ENCODE results near the gene CACNG7.

The CACNG7 gene

DNA sequence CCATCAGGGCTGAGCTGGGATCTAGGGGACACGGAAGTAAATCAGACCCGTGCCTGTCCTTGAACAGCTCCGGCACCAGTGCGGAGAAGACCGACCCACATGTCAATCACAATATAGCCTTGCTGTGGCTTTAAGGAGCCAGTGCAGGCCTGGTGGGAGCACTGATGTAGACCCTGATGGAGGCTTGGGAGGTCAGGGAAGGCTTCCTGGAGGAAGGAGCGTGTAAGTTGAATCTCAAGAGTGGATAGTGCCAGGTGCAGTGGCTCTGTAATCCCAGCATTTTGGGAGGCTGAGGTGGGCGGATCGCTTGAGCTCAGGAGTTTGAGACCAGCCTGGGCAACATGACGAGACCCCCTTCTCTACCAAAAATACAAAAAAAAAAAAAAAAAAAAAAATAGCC, 42.9 kb downstream of the CACNG7 start:
- DNase-seq (ENCODE audit: low spot score in 2 of 2) = no peak
- H3K4me1 Mint-ChIP-seq = no peaks in the 10 kb centered on the region
- H3K9me3 Mint-ChIP-seq = no peaks in the 10 kb centered on the region
- H3K27me3 Mint-ChIP-seq = peaks cover 48% of the 10 kb centered on the region
- H3K27ac Mint-ChIP-seq (ENCODE audit: low read depth) = no peak overlapping the region
- ATAC-seq (replicated peaks; ENCODE audit: extremely low read depth, poor library complexity, severe bottlenecking) = no peak
- H3K36me3 Mint-ChIP-seq (ENCODE audit: insufficient read depth) = no peaks in the 10 kb centered on the region
- H3K4me3 Mint-ChIP-seq = no peak overlapping the region

DNA sequence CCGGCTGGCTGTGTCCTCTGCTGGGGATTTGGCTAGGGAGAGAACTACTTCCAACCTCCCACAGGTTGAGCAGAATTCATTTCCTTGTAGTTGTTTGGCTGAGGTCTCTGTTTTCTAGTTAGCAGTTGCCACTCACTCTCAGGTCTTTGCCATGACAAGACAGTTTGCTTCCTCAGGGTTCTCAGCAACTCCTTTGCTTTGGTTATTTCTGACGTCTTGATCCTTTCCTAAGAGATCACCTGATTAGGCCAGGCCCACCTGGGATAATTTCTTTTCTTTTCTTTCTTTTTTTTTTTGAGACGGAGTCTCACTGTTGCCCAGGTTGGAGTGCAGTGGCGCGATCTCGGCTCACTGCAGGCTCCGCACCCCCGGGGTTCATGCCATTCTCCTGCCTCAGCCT, 44.3 kb downstream of the CACNG7 start:
- H3K9me3 Mint-ChIP-seq = no peaks in the 10 kb centered on the region
- ATAC-seq (replicated peaks; ENCODE audit: extremely low read depth, poor library complexity, severe bottlenecking) (no peak), DNase-seq (ENCODE audit: low spot score in 2 of 2) (no peak)
- peaks cover under 1% of the 10 kb centered on the region for H3K4me1 Mint-ChIP-seq
- H3K4me3 Mint-ChIP-seq = no peak overlapping the region
- peaks cover 51% of the 10 kb centered on the region for H3K27me3 Mint-ChIP-seq
- no peaks in the 10 kb centered on the region for H3K36me3 Mint-ChIP-seq (ENCODE audit: insufficient read depth)
- H3K27ac Mint-ChIP-seq (ENCODE audit: low read depth) = no peak overlapping the region

DNA sequence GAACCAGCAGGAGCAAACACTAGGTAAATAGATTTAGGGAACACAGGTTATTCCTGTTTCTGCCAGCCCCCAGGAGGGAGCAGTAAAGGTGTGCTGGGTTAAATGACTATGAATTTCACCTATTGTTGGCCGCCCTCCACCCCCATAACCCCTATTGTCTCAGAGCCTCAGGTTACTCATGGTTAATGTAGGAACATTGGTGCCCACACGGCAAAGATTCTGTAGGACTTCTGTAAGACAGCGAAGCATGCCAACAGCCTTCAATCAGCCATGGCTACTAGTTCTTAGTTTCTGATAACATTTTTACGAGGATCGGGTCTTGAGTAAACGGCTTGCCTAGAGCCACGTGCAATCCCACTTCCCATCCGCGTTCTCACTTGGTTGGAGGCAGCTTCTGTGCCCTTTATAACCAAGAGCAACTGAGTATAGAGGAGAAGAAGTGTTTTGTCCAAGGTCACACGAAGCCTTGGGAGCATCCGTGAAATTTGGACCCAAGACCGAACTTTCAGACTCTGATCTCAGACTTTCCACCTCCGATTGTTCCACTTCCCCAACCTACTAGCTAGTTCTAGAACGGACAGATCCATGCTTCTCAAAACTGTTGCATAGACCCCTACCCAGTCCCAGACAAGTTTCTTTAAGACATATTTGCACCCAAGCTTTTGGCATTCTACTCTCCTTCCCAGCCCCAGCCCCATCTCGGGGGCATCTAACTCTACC, 48.5 kb downstream of the CACNG7 start:
- H3K9me3 Mint-ChIP-seq = no peaks in the 10 kb centered on the region
- H3K4me3 Mint-ChIP-seq = no peak overlapping the region
- peaks cover 12% of the 10 kb centered on the region for H3K4me1 Mint-ChIP-seq
- H3K27me3 Mint-ChIP-seq = peaks cover 75% of the 10 kb centered on the region
- no peak for ATAC-seq (replicated peaks; ENCODE audit: extremely low read depth, poor library complexity, severe bottlenecking)
- no peaks in the 10 kb centered on the region for H3K36me3 Mint-ChIP-seq (ENCODE audit: insufficient read depth)
- H3K27ac Mint-ChIP-seq (ENCODE audit: low read depth) = no peak overlapping the region
- no peak for DNase-seq (ENCODE audit: low spot score in 2 of 2)

DNA sequence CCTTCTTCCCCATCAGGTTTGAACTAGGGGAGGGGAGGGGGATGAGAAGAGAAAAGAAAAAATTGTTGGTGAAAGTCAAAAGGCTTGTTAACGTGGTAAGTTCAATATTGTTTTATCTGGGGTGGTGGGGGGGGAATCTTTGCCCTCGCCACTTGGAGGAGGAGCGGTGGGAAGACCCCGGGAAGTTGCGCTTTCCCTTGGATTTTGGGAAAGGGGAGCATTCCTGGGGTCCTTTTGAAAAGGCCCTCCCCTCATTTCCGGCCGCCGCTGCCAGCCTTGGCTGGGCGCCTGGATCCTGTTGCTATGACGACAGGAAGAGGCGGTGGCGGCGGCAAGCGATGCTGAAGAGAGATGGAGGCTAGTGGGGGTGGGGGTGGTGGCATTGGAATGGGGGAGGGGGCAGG, 49.1 kb downstream of the CACNG7 start:
- H3K27ac Mint-ChIP-seq (ENCODE audit: low read depth) = no peak overlapping the region
- no peaks in the 10 kb centered on the region for H3K36me3 Mint-ChIP-seq (ENCODE audit: insufficient read depth)
- no peak overlapping the region for H3K4me3 Mint-ChIP-seq
- ATAC-seq (replicated peaks; ENCODE audit: extremely low read depth, poor library complexity, severe bottlenecking) (no peak), DNase-seq (ENCODE audit: low spot score in 2 of 2) (no peak)
- peaks cover 12% of the 10 kb centered on the region for H3K4me1 Mint-ChIP-seq
- no peaks in the 10 kb centered on the region for H3K9me3 Mint-ChIP-seq
- H3K27me3 Mint-ChIP-seq = peaks cover 75% of the 10 kb centered on the region

DNA sequence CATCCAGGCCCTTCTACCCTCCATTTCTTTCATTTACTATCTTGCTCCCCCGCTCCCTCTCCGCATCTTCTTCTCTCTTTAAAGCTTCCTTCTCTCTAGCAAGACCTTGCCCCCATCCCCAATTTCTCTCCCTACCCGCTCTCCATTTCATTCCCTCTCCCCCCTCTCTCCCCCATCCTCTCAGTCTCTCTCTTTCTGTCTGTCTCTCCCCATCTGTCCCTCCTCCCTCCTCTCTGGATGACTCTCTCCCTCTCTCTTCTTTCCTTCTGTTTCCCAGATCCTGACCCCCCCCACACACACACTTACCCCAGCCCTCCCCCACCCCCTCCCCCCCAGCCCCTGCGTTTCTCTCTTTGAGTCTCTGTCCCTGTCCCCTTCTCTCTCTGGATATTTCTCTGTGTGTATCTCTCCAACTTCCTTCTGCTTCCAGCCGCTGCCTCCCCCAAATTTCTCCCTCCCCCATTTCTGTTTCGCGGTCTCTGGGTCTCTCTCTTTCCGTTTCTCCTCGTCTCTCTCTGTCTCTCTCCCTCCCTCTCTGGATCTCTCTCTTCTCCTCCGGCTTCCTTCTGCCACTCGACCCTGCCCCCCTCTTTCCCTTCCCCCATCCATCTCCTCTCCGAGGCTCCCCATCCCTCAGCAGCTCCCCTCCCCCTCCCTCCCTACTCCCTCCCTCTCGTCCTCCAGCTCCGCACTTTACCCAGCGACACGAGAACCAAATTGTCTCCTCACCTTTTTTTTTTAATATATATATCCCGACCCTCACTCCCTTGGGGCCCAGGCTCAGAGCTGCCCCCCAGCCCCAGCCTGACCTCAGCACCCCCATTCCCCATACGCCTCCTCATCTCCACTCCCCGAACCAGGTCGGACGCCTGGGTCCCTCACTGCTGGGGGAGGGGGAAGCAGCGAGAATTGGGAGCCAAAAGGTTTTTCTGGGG, 50.0 kb downstream of the CACNG7 start:
- H3K4me3 Mint-ChIP-seq = no peak overlapping the region
- H3K36me3 Mint-ChIP-seq (ENCODE audit: insufficient read depth) = peaks cover 1% of the 10 kb centered on the region
- ATAC-seq (replicated peaks; ENCODE audit: extremely low read depth, poor library complexity, severe bottlenecking) = no peak
- no peaks in the 10 kb centered on the region for H3K9me3 Mint-ChIP-seq
- peaks cover 84% of the 10 kb centered on the region for H3K27me3 Mint-ChIP-seq
- no peak overlapping the region for H3K27ac Mint-ChIP-seq (ENCODE audit: low read depth)
- H3K4me1 Mint-ChIP-seq = peaks cover 12% of the 10 kb centered on the region
- DNase-seq (ENCODE audit: low spot score in 2 of 2) = no peak

DNA sequence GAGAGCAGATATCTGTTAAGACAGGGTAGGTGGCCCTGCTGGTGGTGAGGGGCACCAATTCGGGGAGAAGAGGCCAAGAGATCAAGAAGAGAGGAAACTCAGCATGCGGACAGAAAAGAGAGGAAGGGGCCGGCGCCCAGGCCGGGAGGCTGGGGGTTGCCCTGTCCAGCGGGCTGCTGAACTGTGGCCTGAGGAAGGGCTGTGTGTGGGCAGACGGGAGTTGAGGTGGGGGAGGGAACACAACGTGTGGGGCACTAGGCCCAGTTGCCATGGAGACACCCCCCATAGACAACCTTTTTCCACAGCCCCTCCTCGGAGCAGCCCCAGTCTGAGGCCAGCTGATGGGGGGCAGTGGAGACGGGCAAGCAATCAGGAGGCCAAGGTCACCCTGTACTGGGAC, 51.1 kb downstream of the CACNG7 start:
- Mint-ChIP-seq H3K36me3 (ENCODE audit: insufficient read depth) (peaks cover 1% of the 10 kb centered on the region), H3K9me3 (no peaks in the 10 kb centered on the region), H3K27ac (ENCODE audit: low read depth) (no peak overlapping the region), H3K4me1 (peaks cover 12% of the 10 kb centered on the region), H3K27me3 (peaks cover 88% of the 10 kb centered on the region), H3K4me3 (no peak overlapping the region)
- ATAC-seq (replicated peaks; ENCODE audit: extremely low read depth, poor library complexity, severe bottlenecking) (no peak), DNase-seq (ENCODE audit: low spot score in 2 of 2) (no peak)

DNA sequence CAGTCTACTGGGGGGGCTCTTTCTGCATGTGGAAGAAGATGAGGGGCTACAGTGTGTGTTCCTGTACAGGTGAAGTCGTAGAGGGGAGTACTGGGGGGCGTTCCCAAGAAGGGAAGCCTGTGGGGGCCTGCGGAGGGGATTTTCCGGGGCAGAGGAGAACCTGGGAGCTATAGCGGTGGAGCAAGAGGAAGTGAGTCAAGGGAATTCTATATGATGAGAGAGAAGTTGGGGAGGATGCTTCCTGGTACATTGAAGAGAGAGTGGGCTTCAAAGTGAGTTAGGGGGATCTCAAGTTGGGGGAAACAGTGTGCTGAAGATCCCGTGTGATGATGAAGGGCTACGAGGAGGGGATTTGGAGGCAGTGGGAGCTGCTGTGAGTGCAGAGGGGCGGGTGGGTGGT, 51.8 kb downstream of the CACNG7 start:
- peaks cover 1% of the 10 kb centered on the region for H3K36me3 Mint-ChIP-seq (ENCODE audit: insufficient read depth)

DNA sequence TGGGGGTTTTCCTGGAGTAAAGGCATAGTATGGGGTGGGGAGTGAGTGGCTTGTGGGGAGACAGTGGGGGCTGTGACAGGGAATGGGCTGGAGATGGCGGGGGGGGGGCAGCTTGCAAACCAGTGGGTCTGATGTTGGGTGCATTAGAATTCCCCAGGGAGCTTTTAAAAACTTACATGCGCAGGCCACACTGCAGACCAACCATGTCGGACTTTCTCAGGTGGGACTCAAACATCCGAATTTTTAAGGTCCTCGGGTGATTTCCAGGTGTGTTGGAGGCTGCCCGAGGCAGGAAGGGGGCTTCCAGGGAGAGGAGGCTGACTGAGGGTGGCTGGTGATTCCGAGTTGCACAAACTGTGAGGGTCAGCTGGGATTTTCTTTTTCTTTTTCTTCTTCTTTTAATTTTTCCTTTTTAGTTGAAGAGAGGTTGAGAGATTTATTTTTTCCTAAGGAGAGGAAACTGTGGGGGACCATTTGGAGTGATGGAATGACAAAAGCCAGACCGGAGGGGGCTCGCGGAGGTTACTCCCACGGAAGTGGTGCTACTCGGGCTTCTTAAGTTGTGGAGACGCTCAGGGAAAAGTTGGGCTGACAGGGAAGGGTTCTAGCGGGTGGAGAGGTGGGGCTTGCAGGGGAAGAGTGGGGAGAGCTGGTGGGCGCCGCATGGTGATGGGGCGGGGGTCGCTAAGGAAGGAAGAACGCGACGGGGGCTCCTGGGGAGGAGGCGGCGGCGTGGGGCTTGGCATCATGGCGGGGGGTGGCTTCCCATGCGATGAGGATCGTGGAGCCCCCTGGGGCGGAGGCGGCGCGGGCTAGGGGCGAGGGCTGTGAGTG, 52.7 kb downstream of the CACNG7 start:
- Mint-ChIP-seq H3K36me3 (ENCODE audit: insufficient read depth) (peaks cover 1% of the 10 kb centered on the region), H3K27me3 (peaks cover 93% of the 10 kb centered on the region), H3K4me1 (peaks cover 12% of the 10 kb centered on the region), H3K4me3 (no peak overlapping the region), H3K27ac (ENCODE audit: low read depth) (no peak overlapping the region), H3K9me3 (no peaks in the 10 kb centered on the region)
- ATAC-seq (replicated peaks; ENCODE audit: extremely low read depth, poor library complexity, severe bottlenecking) (no peak), DNase-seq (ENCODE audit: low spot score in 2 of 2) (no peak)

More for the DNA sequence above, 51.8 kb downstream of the CACNG7 start:
- H3K27ac Mint-ChIP-seq (ENCODE audit: low read depth) = no peak overlapping the region
- H3K9me3 Mint-ChIP-seq = no peaks in the 10 kb centered on the region
- DNase-seq (ENCODE audit: low spot score in 2 of 2) (no peak), ATAC-seq (replicated peaks; ENCODE audit: extremely low read depth, poor library complexity, severe bottlenecking) (no peak)
- peaks cover 88% of the 10 kb centered on the region for H3K27me3 Mint-ChIP-seq
- H3K4me3 Mint-ChIP-seq = no peak overlapping the region
- peaks cover 12% of the 10 kb centered on the region for H3K4me1 Mint-ChIP-seq

DNA sequence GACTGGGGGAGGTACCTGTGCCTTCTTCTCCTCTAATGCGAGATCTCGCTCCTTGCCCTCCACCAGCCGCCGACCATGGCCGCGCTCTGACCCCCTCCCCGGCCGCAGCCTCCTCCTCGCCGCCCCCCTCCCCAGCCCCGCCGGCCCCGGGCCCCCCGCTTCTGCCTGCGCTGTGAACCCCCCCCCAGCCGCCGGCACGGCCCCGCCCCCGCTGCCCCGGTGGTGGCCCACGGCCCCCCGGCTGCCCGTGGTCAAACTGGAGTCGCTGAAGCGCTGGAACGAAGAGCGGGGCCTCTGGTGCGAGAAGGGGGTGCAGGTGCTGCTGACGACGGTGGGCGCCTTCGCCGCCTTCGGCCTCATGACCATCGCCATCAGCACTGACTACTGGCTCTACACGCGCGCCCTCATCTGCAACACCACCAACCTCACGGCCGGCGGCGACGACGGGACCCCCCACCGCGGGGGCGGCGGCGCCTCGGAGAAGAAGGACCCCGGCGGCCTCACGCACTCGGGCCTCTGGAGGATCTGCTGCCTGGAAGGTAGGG, 53.9 kb downstream of the CACNG7 start, which contains the start of gene CACNG8:
CACNG8 (plus strand) TSS at position 51 of the 545 bp plus-strand sequence.
- no peak within 1 kb of the TSS for H3K4me3 Mint-ChIP-seq
- no peak for DNase-seq (ENCODE audit: low spot score in 2 of 2)

DNA sequence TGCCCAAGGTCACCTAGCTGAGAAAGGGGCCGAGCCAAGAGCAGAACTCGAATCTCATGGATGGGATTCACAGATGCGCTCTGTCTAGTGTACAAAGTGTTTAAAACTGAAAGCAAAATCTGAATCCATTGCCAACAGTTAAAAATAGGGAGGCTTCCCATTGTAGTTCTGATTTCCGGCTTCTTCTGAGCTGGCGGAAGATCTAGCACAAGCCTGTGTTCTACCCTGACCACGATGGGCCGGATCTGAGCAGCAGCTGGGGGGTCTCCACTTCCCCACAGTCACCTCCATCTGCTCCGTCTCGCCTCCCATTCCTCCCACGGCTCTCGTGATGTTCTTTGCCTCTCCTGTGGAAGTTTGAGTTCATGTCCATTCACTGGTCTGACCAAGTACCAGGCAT, 56.0 kb downstream of the CACNG7 start:
- H3K4me3 Mint-ChIP-seq = no peak overlapping the region
- ATAC-seq (replicated peaks; ENCODE audit: extremely low read depth, poor library complexity, severe bottlenecking) = no peak
- DNase-seq (ENCODE audit: low spot score in 2 of 2) = no peak
- no peaks in the 10 kb centered on the region for H3K9me3 Mint-ChIP-seq
- peaks cover 6% of the 10 kb centered on the region for H3K4me1 Mint-ChIP-seq
- H3K36me3 Mint-ChIP-seq (ENCODE audit: insufficient read depth) = peaks cover 1% of the 10 kb centered on the region
- no peak overlapping the region for H3K27ac Mint-ChIP-seq (ENCODE audit: low read depth)
- H3K27me3 Mint-ChIP-seq = peaks cover 78% of the 10 kb centered on the region

More for the DNA sequence above, 53.9 kb downstream of the CACNG7 start, which contains the start of gene CACNG8:
- no peak for ATAC-seq (replicated peaks; ENCODE audit: extremely low read depth, poor library complexity, severe bottlenecking)
- Mint-ChIP-seq H3K27ac (ENCODE audit: low read depth) (no peak within 1 kb of the TSS), H3K27me3 (peaks cover 93% of the 10 kb centered on the region), H3K36me3 (ENCODE audit: insufficient read depth) (peaks cover 1% of the 10 kb centered on the region), H3K9me3 (no peaks in the 10 kb centered on the region), H3K4me1 (peaks cover 12% of the 10 kb centered on the region)

DNA sequence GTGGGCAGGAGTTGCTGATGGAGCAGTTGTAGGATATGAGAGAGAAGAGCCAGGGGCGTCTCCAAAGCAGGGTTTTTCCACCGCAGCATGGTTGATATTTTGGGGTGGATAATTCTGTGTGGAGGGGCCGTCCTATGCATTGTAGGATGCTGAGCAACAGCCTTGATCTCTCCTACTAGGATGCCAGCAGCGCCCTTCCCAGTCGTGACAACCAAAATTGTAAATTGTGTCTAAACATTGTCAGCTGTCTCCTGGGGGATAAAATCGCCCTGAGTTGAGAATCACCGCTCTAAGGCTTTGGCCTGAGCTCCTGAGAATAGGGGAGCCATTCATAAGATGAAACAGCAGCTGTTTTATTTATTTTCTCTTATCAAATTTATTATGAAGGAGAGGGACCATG, 57.9 kb downstream of the CACNG7 start:
- H3K4me1 Mint-ChIP-seq = no peaks in the 10 kb centered on the region
- no peaks in the 10 kb centered on the region for H3K9me3 Mint-ChIP-seq
- H3K27ac Mint-ChIP-seq (ENCODE audit: low read depth) = no peak overlapping the region
- DNase-seq (ENCODE audit: low spot score in 2 of 2) (no peak), ATAC-seq (replicated peaks; ENCODE audit: extremely low read depth, poor library complexity, severe bottlenecking) (no peak)
- H3K36me3 Mint-ChIP-seq (ENCODE audit: insufficient read depth) = peaks cover 1% of the 10 kb centered on the region
- H3K27me3 Mint-ChIP-seq = peaks cover 75% of the 10 kb centered on the region
- no peak overlapping the region for H3K4me3 Mint-ChIP-seq

DNA sequence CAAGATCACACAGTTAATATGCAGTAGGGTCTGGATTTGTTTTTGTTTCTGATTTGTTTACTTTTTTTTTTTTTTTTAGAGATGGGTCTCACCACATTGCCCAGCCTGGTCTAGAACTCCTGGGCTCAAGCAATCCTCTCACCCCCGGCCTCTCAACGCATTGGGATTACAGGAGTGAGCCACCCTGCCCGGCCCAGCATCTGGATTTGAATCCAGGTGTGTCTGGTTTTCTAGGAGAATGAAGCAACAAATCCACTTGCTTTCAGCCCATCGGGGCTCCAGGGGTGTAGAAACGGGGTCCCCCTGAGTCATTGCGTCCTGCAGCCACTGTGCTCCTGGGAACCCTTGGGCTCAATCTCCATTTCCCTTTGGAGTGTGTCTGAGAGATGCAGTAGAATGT, 60.3 kb downstream of the CACNG7 start:
- ATAC-seq (replicated peaks; ENCODE audit: extremely low read depth, poor library complexity, severe bottlenecking) = no peak
- peaks cover 64% of the 10 kb centered on the region for H3K27me3 Mint-ChIP-seq
- no peak overlapping the region for H3K27ac Mint-ChIP-seq (ENCODE audit: low read depth)
- DNase-seq (ENCODE audit: low spot score in 2 of 2) = no peak
- H3K36me3 Mint-ChIP-seq (ENCODE audit: insufficient read depth) = no peaks in the 10 kb centered on the region
- no peak overlapping the region for H3K4me3 Mint-ChIP-seq
- H3K9me3 Mint-ChIP-seq = no peaks in the 10 kb centered on the region
- H3K4me1 Mint-ChIP-seq = no peaks in the 10 kb centered on the region
